ENCODE results near the gene MYL6.

DNA sequence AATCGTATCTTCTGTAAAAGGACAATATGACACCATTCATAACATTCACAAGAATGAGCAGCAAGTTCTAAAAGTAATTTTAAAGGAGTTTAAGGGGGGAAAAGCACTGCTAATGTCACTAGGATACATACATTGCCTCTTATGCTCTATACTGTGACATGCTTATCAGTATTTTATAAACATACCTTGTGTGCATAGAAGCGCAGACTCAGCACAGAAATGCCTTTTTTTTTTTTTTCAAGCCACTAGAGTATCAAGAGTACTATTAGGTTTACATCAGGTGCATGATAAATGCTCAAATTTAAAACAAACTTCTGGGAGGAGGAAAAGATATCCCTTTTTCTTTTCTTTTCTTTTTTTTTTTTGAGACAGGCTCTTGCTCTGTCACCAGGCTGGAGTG, 44.7 kb downstream of the MYL6 start:
- TF ChIP-seq, protein P1, sequence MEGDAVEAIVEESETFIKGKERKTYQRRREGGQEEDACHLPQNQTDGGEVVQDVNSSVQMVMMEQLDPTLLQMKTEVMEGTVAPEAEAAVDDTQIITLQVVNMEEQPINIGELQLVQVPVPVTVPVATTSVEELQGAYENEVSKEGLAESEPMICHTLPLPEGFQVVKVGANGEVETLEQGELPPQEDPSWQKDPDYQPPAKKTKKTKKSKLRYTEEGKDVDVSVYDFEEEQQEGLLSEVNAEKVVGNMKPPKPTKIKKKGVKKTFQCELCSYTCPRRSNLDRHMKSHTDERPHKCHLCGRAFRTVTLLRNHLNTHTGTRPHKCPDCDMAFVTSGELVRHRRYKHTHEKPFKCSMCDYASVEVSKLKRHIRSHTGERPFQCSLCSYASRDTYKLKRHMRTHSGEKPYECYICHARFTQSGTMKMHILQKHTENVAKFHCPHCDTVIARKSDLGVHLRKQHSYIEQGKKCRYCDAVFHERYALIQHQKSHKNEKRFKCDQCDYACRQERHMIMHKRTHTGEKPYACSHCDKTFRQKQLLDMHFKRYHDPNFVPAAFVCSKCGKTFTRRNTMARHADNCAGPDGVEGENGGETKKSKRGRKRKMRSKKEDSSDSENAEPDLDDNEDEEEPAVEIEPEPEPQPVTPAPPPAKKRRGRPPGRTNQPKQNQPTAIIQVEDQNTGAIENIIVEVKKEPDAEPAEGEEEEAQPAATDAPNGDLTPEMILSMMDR (IDR thresholded peaks at IDR 0.05), result no peak
- TF ChIP-seq POLR2AphosphoS5 (IDR thresholded peaks at IDR 0.05; ENCODE audit: low read depth, low read length) (0 out of 2 replicates have a peak, but pooled peaks have one; percentile 8), SIN3A (IDR thresholded peaks at IDR 0.05; ENCODE audit: borderline replicate concordance, insufficient read depth, low read depth, low read length) (no peak)
- TF ChIP-seq, protein P2, sequence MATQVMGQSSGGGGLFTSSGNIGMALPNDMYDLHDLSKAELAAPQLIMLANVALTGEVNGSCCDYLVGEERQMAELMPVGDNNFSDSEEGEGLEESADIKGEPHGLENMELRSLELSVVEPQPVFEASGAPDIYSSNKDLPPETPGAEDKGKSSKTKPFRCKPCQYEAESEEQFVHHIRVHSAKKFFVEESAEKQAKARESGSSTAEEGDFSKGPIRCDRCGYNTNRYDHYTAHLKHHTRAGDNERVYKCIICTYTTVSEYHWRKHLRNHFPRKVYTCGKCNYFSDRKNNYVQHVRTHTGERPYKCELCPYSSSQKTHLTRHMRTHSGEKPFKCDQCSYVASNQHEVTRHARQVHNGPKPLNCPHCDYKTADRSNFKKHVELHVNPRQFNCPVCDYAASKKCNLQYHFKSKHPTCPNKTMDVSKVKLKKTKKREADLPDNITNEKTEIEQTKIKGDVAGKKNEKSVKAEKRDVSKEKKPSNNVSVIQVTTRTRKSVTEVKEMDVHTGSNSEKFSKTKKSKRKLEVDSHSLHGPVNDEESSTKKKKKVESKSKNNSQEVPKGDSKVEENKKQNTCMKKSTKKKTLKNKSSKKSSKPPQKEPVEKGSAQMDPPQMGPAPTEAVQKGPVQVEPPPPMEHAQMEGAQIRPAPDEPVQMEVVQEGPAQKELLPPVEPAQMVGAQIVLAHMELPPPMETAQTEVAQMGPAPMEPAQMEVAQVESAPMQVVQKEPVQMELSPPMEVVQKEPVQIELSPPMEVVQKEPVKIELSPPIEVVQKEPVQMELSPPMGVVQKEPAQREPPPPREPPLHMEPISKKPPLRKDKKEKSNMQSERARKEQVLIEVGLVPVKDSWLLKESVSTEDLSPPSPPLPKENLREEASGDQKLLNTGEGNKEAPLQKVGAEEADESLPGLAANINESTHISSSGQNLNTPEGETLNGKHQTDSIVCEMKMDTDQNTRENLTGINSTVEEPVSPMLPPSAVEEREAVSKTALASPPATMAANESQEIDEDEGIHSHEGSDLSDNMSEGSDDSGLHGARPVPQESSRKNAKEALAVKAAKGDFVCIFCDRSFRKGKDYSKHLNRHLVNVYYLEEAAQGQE (IDR thresholded peaks at IDR 0.05; ENCODE audit: insufficient read depth in 1 of 2, low read depth in 2 of 2, low read length in 1 of 2), result no peak

All from Panc1 (cell line).